GM15510 (cell line): ENCODE results near the gene CDHR5.

Source experiments
- POLR2A ChIP-seq: IDR thresholded peaks from 3 replicates; pipeline ENCODE4 v1.6.1; 2011; ENCODE audit warnings: borderline replicate concordance; ENCODE audit not compliant: insufficient read length; ENCODE audit errors: extremely low read depth

Gene CDHR5

DNA sequence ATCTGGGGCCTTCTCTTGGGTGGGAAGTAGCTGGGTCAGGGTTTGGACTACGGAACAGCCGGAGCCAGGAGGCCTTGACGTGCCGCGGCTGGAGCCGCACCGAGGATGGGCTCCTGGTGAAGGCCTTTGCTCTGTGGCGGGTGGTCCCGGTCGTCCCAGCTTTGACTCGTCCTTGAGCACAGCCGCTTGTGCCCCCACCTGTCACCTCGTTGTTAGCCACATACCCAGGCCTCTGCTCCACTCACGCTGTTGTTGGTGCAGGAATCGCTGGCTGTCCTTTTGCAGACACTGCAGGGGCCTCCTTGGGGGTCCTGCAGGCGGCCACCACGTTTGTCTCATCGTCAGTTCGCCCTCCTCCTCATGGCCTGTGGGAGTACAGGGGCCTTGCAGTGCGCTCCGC is 31.4 kb downstream of the CDHR5 start:
- no peak for TF ChIP-seq POLR2A

- TF ChIP-seq POLR2A, result no peak
Measured at GRCh38 chr11:592918-593317, 31.8 kb downstream of the CDHR5 start.

DNA sequence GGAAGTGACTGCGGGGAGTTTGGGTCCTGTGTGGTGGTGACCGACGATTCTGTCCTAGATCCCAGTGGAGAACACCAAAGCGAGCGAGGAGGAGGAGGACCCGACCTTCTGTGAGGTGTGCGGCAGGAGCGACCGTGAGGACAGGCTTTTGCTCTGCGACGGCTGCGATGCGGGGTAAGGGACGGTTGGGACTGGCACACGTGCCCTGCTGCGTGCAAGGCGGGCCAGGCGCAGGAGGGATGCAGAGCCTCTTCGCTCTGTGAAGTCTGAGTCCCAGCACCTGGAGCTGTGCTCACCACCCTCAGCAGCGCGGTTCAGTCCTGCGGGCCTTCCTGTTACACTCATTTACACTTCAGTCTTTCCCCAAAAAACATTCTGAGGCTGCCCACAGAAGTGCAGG is 32.3 kb downstream of the CDHR5 start:
- TF ChIP-seq POLR2A, result no peak

DNA sequence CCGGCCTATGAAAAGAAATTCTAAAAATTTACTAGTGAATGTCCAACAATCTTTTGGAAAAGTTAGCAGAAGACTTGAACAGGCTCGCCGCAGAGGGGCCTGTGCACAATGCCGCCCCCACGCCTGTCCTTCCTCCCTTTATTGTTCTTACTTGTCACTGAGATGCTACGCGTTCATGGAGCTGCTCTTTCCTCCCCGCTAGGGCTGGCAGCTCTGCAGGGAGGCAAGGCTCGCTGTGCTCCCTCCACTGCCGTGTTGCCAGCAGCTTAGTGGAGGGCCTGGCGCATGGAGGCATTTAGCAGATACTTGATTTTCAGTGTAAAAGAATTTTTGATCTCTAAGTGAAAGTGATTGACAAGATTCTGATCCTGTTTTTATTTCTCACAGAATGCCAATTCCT is 33.8 kb downstream of the CDHR5 start:
- TF ChIP-seq POLR2A, result no peak

- TF ChIP-seq POLR2A, result no peak
Measured at GRCh38 chr11:589798-590197, 35.0 kb downstream of the CDHR5 start.

- no peak for TF ChIP-seq POLR2A
Measured at GRCh38 chr11:587978-588380, 36.8 kb downstream of the CDHR5 start.

GRCh38 chr11:587546-587945 is 37.2 kb downstream of the CDHR5 start:
- no peak for TF ChIP-seq POLR2A

GRCh38 chr11:586376-587316 is 38.1 kb downstream of the CDHR5 start:
- TF ChIP-seq POLR2A, result no peak

DNA sequence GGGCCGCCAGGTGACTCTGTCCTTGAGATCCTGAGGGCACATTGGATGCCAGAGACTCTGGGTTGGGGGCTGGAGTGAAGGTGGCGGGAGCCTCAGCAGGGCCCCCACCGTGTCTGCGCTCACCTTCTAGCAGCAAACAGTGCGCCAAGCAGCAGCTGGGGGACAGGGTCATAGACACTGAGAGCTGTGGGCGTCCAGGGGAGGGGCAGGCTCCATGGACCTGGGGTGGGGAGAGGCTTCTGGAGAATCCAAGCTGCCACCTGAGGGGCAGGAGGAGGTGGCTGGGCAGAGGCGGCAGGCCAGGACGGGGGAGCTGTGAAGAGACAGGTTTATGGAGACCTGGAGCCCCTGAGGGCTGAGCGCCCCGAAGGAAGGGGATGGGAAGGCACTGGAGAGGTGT is 40.5 kb downstream of the CDHR5 start:
- no peak for TF ChIP-seq POLR2A

DNA sequence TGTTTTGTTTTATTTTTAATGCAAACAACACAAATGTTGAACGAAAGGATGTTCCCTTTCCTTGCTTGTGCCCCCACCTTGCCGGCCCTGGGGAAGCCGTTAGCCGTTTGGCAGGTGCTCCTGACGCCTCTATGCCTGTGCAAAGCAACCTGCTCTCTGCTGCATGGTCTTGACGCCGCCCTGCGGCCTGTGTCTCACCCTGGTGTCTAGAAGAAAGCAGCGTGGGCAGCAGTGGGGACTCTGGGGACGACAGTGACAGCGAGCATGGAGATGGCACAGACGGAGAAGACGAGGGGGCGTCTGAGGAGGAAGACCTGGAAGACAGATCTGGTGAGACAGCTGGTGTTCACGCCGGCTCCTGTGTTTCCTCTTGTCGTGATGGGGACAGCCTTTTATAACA is 43.0 kb downstream of the CDHR5 start:
- TF ChIP-seq POLR2A, result no peak

DNA sequence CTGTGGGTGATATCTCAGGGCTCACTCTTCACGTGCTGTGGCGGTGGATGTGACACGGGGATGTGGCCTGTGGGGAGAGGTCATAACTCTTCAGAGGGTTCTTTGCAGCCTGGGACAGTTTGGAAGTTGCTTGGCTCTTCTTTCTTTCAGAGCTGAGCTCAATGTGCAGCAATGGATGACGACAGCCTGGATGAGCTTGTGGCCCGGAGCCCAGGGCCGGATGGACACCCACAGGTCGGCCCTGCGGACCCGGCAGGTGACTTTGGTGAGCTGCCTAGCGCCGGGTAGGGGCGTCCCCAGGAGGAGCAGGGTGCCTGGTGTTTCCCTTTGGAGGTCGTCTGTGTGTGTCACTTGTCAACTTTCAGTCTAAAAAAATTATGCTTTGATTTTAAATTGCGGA is 43.4 kb downstream of the CDHR5 start:
- TF ChIP-seq POLR2A, result no peak

- TF ChIP-seq POLR2A, result no peak
Measured at GRCh38 chr11:579830-580601, 44.7 kb downstream of the CDHR5 start.

GRCh38 chr11:578276-579035 is 46.3 kb downstream of the CDHR5 start:
- no peak for TF ChIP-seq POLR2A

DNA sequence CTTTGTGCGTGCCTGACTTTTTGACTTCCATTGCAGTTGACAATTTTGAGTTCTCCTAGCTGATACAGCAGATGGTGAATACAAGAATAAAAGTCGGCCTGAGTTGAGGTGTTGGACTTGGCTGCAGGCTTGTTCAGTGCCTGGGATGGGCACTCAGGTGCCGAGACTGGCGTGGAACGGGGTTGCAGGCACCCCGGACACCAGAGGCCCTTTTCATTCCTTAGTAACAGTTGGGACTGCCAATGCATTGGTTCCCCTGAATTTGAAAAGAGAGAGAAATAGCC is 47.2 kb downstream of the CDHR5 start:
- TF ChIP-seq POLR2A, result no peak
